ENCODE data around the gene CRHBP.
"Not testable (repeated sequence)": the region's sequence is repeated elsewhere in the genome, so short reads cannot be mapped to it uniquely, and the experiment has no call there.

Gene CRHBP

DNA sequence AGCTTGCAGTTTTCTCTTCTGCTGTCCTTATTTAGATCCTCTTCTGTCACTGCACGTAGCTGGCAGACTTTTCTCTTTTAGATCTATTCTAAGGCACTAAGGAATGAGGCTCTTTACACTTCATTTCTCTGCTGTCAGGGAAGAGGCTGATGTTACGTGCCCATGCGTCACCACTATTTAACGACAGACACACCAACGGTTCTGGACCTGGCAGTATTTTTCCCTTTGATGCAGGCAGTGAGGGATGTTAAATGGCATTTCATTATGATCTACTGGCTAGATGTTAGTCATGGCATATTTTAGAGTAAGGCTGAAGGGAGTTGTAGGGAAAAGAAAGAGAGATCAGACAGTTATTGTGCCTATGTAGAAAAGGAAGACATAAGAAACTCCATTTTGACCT, 8.2 kb upstream of the CRHBP start:
- peaks cover 14% of the 10 kb centered on the region for H3K27me3 Mint-ChIP-seq

DNA sequence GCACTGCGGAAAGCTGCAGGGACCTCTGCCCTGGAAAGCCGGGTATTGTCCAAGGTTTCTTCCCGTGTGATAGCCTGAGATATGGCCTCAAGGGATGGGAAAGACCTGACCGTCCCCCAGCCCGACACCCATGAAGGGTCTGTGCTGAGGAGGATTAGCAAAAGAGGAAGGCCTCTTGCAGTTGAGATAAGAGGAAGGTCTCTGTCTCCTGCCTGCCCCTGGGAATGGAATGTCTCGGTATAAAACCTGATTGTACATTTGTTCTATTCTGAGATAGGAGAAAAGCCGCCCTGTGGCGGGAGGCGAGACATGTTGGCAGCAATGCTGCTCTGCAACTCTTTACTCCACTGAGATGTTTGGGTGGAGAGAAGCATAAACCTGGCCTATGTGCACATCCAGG, 7.6 kb upstream of the CRHBP start:
- H3K4me3 Mint-ChIP-seq; H3K4me1 Mint-ChIP-seq; H3K36me3 Mint-ChIP-seq; ATAC-seq (ENCODE audit: low read depth); DNase-seq (ENCODE audit: low spot score in 2 of 2); H3K9me3 Mint-ChIP-seq; H3K27ac Mint-ChIP-seq: not testable (repeated sequence)
- peaks cover 13% of the 10 kb centered on the region for H3K27me3 Mint-ChIP-seq

More for the DNA sequence above, 8.2 kb upstream of the CRHBP start:
- H3K4me3 Mint-ChIP-seq = no peak overlapping the region
- DNase-seq (ENCODE audit: low spot score in 2 of 2) = no peak
- no peak overlapping the region for H3K27ac Mint-ChIP-seq
- H3K9me3 Mint-ChIP-seq = peaks cover 4% of the 10 kb centered on the region
- H3K36me3 Mint-ChIP-seq = peaks cover 7% of the 10 kb centered on the region
- ATAC-seq (ENCODE audit: low read depth) = no peak
- no peaks in the 10 kb centered on the region for H3K4me1 Mint-ChIP-seq

GRCh38 chr5:76946090-76946489, 6.8 kb upstream of the CRHBP start:
- Mint-ChIP-seq H3K36me3 (peaks cover 6% of the 10 kb centered on the region), H3K9me3 (peaks cover 2% of the 10 kb centered on the region), H3K27me3 (peaks cover 14% of the 10 kb centered on the region), H3K4me1 (no peaks in the 10 kb centered on the region), H3K4me3 (no peak overlapping the region), H3K27ac (no peak overlapping the region)
- ATAC-seq (ENCODE audit: low read depth) (no peak), DNase-seq (ENCODE audit: low spot score in 2 of 2) (no peak)

GRCh38 chr5:76947082-76947503, 5.8 kb upstream of the CRHBP start:
- H3K36me3 Mint-ChIP-seq = peaks cover 4% of the 10 kb centered on the region
- H3K27ac Mint-ChIP-seq = no peak overlapping the region
- no peak for DNase-seq (ENCODE audit: low spot score in 2 of 2)
- H3K4me1 Mint-ChIP-seq = no peaks in the 10 kb centered on the region
- no peak for ATAC-seq (ENCODE audit: low read depth)
- H3K27me3 Mint-ChIP-seq = peaks cover 18% of the 10 kb centered on the region
- no peak overlapping the region for H3K4me3 Mint-ChIP-seq
- no peaks in the 10 kb centered on the region for H3K9me3 Mint-ChIP-seq

- Mint-ChIP-seq H3K4me1 (peaks cover 7% of the 10 kb centered on the region), H3K4me3 (no peak overlapping the region), H3K36me3 (no peaks in the 10 kb centered on the region), H3K27me3 (peaks cover 12% of the 10 kb centered on the region), H3K9me3 (no peaks in the 10 kb centered on the region), H3K27ac (no peak overlapping the region)
- DNase-seq (ENCODE audit: low spot score in 2 of 2) = no peak
- no peak for ATAC-seq (ENCODE audit: low read depth)
Measured at GRCh38 chr5:76953551-76954382, 922 bp downstream of the CRHBP start.

DNA sequence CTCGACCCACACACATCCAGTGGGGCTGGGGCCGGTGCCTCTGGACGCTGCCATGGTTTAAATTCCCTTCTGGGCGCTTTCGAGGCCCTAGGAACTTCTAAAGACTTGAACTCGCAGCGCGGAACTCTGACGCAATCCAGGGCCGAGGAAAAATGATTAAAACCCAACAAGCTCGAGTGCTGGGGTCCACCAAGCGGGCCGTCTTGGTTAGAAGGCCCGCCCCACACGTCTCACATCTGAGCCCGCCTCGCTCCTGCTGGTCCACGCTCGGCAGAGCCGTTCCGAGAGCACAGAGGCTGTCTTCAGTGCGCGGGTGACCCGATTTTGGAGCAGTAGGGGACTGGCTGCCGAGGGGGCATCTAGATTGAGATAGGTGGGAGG, 1.5 kb downstream of the CRHBP start:
- Mint-ChIP-seq H3K27ac (no peak overlapping the region), H3K27me3 (peaks cover 12% of the 10 kb centered on the region), H3K4me1 (peaks cover 7% of the 10 kb centered on the region), H3K36me3 (no peaks in the 10 kb centered on the region), H3K4me3 (no peak overlapping the region), H3K9me3 (no peaks in the 10 kb centered on the region)
- ATAC-seq (ENCODE audit: low read depth) (no peak), DNase-seq (ENCODE audit: low spot score in 2 of 2) (no peak)

DNA sequence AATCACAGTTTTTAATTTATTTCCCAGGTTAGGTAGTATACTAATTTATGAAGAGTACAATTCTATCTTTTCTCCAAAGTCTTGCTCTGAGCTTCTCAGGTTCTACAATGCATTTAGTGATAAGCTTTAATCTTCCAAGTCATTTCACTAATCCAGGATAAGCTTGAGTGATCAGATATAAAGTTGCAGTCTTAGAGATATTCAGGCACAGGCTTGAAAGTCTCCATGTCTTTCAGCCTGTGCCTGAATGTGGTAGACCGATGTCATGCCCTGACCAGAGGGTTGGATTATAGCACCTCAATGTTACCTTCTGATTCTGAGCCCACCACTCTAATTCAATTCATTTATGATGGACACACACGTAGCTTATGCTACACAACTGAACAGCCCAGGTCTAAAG, 3.2 kb downstream of the CRHBP start:
- Mint-ChIP-seq H3K27me3 (peaks cover 9% of the 10 kb centered on the region), H3K9me3 (no peaks in the 10 kb centered on the region), H3K36me3 (peaks cover 2% of the 10 kb centered on the region), H3K4me1 (peaks cover 7% of the 10 kb centered on the region), H3K27ac (no peak overlapping the region), H3K4me3 (no peak overlapping the region)
- DNase-seq (ENCODE audit: low spot score in 2 of 2) (no peak), ATAC-seq (ENCODE audit: low read depth) (no peak)

- DNase-seq (ENCODE audit: low spot score in 2 of 2) (no peak), ATAC-seq (ENCODE audit: low read depth) (no peak)
- Mint-ChIP-seq H3K9me3 (no peaks in the 10 kb centered on the region), H3K36me3 (peaks cover 2% of the 10 kb centered on the region), H3K4me3 (no peak overlapping the region), H3K27me3 (no peaks in the 10 kb centered on the region), H3K4me1 (no peaks in the 10 kb centered on the region), H3K27ac (no peak overlapping the region)
Measured at GRCh38 chr5:76958991-76959767, 6.3 kb downstream of the CRHBP start.

DNA sequence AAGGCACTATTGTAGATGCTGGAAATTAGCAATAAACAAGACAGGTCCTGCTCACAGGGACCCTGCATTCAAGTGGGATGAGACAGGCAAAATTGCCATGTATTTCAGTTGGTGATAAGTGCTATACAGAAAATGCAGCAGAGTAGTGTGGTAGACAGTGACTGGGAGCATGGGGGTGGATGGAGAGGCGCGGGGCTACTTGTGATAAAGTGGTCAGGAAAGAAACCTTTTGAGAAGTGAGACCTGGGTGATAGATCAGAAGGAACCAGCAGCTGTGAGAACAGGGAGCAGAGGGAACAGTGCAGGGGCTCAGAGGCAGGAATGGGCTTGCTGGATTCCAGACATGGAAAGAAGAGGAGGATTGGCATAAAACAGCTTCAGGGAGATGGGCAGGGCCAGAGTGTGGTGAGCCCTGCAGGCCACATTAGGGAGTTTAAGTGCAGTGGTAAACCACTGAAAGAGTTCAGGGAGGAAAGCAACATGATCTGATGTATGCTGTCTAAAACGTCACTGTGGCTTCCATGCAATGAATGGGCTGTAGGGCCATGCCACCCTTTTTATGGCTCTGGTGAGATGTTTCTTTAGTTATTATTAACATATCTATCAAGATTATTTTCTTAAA, 7.3 kb downstream of the CRHBP start:
- no peak for DNase-seq (ENCODE audit: low spot score in 2 of 2)
- no peaks in the 10 kb centered on the region for H3K9me3 Mint-ChIP-seq
- no peak overlapping the region for H3K27ac Mint-ChIP-seq
- H3K4me1 Mint-ChIP-seq = no peaks in the 10 kb centered on the region
- no peak for ATAC-seq (ENCODE audit: low read depth)
- no peak overlapping the region for H3K4me3 Mint-ChIP-seq
- peaks cover 2% of the 10 kb centered on the region for H3K36me3 Mint-ChIP-seq
- no peaks in the 10 kb centered on the region for H3K27me3 Mint-ChIP-seq

DNA sequence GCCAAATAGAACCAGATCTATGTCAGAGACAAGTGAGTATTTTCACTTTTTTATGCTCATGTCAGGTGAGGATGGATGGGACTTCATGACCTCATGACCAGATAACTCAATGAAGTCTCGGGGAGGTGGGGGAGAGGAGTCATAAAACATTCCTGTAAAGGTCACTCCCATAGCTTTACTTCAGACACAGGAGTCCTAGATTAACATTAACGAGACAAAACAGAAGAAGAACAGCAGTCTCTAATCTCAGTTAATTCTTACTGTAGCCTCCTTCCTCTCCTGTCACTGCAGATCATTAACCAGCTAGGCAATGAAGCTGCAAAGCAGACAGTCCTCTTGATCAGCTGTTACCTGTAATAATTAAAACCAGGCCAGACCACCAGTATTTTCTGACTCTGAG, 11.2 kb downstream of the CRHBP start:
- no peaks in the 10 kb centered on the region for H3K4me1 Mint-ChIP-seq

DNA sequence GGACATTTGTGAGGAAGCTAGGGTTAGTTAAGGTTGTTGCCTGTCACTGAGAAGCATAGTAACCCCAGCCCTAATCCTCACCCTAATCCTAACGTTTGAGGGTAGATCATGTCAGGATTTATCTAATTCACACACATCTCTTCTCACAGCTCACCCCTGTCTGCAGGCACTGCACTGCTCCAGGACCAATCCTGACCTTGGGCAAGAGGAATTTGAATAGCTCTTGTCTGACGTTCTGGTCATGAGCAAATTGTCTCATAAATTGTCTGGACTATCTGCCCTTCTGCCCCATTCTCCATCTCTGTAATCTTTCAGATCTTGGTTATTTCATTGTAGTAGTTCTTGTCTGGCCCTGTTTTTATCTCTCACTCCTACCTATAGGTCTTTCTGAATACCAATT, 18.7 kb downstream of the CRHBP start:
- ATAC-seq (ENCODE audit: low read depth) (no peak), DNase-seq (ENCODE audit: low spot score in 2 of 2) (no peak)
- H3K9me3 Mint-ChIP-seq = no peaks in the 10 kb centered on the region
- peaks cover 4% of the 10 kb centered on the region for H3K36me3 Mint-ChIP-seq
- no peak overlapping the region for H3K27ac Mint-ChIP-seq
- H3K4me3 Mint-ChIP-seq = no peak overlapping the region
- no peaks in the 10 kb centered on the region for H3K4me1 Mint-ChIP-seq
- H3K27me3 Mint-ChIP-seq = peaks cover 4% of the 10 kb centered on the region

More for the DNA sequence above, 11.2 kb downstream of the CRHBP start:
- ATAC-seq (ENCODE audit: low read depth) (no peak), DNase-seq (ENCODE audit: low spot score in 2 of 2) (no peak)
- H3K9me3 Mint-ChIP-seq = no peaks in the 10 kb centered on the region
- H3K27ac Mint-ChIP-seq = no peak overlapping the region
- H3K4me3 Mint-ChIP-seq = no peak overlapping the region
- peaks cover 3% of the 10 kb centered on the region for H3K36me3 Mint-ChIP-seq
- H3K27me3 Mint-ChIP-seq = no peaks in the 10 kb centered on the region

GRCh38 chr5:76972689-76973088, 19.8 kb downstream of the CRHBP start:
- no peak for DNase-seq (ENCODE audit: low spot score in 2 of 2)
- peaks cover 4% of the 10 kb centered on the region for H3K36me3 Mint-ChIP-seq
- no peak overlapping the region for H3K4me3 Mint-ChIP-seq
- no peak for ATAC-seq (ENCODE audit: low read depth)
- peaks cover 4% of the 10 kb centered on the region for H3K27me3 Mint-ChIP-seq
- H3K27ac Mint-ChIP-seq = no peak overlapping the region
- no peaks in the 10 kb centered on the region for H3K9me3 Mint-ChIP-seq
- H3K4me1 Mint-ChIP-seq = no peaks in the 10 kb centered on the region

DNA sequence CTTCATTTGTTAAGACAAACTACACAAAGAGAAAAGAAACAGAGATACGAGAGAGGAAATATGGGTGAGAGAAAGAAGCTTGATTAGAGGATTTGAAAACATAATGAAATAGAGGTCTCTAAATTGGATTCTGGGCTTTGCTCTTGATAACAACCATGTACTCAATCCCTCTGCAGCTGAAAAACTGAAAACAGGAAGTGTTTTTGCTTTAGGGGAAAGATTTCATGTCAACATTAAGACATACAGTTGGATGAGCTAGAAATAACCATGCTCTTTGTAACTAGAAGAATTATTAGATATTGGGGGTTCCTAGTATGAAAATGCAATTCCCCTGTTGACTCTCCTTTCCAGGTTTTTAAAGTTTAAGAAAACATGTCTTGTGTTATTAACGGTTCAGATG, 21.9 kb downstream of the CRHBP start:
- H3K4me1 Mint-ChIP-seq = no peaks in the 10 kb centered on the region
- no peak overlapping the region for H3K4me3 Mint-ChIP-seq
- DNase-seq (ENCODE audit: low spot score in 2 of 2) (no peak), ATAC-seq (ENCODE audit: low read depth) (no peak)
- H3K27me3 Mint-ChIP-seq = peaks cover 4% of the 10 kb centered on the region
- H3K9me3 Mint-ChIP-seq = no peaks in the 10 kb centered on the region
- H3K36me3 Mint-ChIP-seq = peaks cover 2% of the 10 kb centered on the region
- H3K27ac Mint-ChIP-seq = no peak overlapping the region

- DNase-seq (ENCODE audit: low spot score in 2 of 2) = no peak
- no peaks in the 10 kb centered on the region for H3K4me1 Mint-ChIP-seq
- peaks cover 2% of the 10 kb centered on the region for H3K36me3 Mint-ChIP-seq
- H3K27me3 Mint-ChIP-seq = peaks cover 1% of the 10 kb centered on the region
- no peak overlapping the region for H3K27ac Mint-ChIP-seq
- H3K9me3 Mint-ChIP-seq = no peaks in the 10 kb centered on the region
- no peak overlapping the region for H3K4me3 Mint-ChIP-seq
- ATAC-seq (ENCODE audit: low read depth) = no peak
Measured at GRCh38 chr5:76978869-76979268, 26.0 kb downstream of the CRHBP start.

Measured in memory B cell (primary cell).